K562 (cell line): ENCODE data around the gene CADM2. TPM values are rescaled to one million over a fixed set of nuclear protein-coding genes. Genes with fewer than 3 reads are reported as not detected.

Experiments
- ATAC-seq: fragments of 200-7000 bp; cut with Tn5 transposase; 3 replicates; pipeline ENCODE4 v1.9.1; 2020; ENCODE audit warnings: moderate library complexity
- BruUV-seq: library from RNA; stranded (reverse); fragments of 400-500 nt; replicated peaks from 2 replicates; lab custom pipeline; 2021; lab: Mats Ljungman, UMichigan
- CTCF ChIA-PET: fragments of 300-600 bp; formaldehyde crosslinking; extraction: SDS; loops from one replicate; lab custom pipeline; 2021; ENCODE audit warnings: low intra/inter-chr PET ratio; lab: Yijun Ruan, JAX
- POLR2A ChIA-PET: fragments of 300-600, 350-650 bp; sonication (Branson Sonifier 250); formaldehyde crosslinking; extraction: SDS; loops from one replicate; lab custom pipeline; 2021; ENCODE audit warnings: antibody characterized with exemption, inconsistent platforms; lab: Yijun Ruan, JAX
- DNase-seq, 4 experiments: peaks; one replicate each; pipeline versions ENCODE4 v3.0.0 to v3.0.0-alpha.2; 2011 to 2018; ENCODE audit warnings: low spot score in 3 of 4, mixed read lengths in 3 of 4; ENCODE audit errors: extremely low read depth in 1 of 4
- FAIRE-seq: peaks from 2 replicates; lab custom pipeline; 2011; peaks lifted over from hg19 to GRCh38; lab: Jason Lieb, UNC
- H2AFZ ChIP-seq: 2 replicates; pipeline ENCODE4 v1.6.0; 2011; ENCODE audit warnings: low read depth, low read length, control low read depth, inconsistent platforms
- H3K27ac ChIP-seq: fragments of 200-600 bp; 3 replicates; pipeline ENCODE4 v1.8.0; 2011; ENCODE audit warnings: low read depth, mild to moderate bottlenecking, control low read depth, inconsistent platforms, low read length, moderate library complexity, mixed read lengths; ENCODE audit errors: extremely low read depth
- H3K27me3 ChIP-seq, 2 experiments: fragments of 300-600 bp in 1 of 2; 2 replicates in 1 of 2; 3 replicates in 1 of 2; pipeline versions ENCODE4 v1.6.0 to v1.8.0; 2011; ENCODE audit warnings: inconsistent platforms in 2 of 2, low read length in 2 of 2, mild to moderate bottlenecking in 1 of 2, mixed read lengths in 1 of 2, moderate library complexity in 1 of 2; ENCODE audit not compliant: control insufficient read depth in 2 of 2, insufficient read depth in 2 of 2
- H3K36me3 ChIP-seq: fragments of 300-600 bp; 3 replicates; pipeline ENCODE4 v1.8.0; 2011; ENCODE audit warnings: mild to moderate bottlenecking, low read length, inconsistent platforms; ENCODE audit not compliant: control insufficient read depth, insufficient read depth
- H3K4me1 ChIP-seq, 2 experiments: fragments of 200-600 bp in 1 of 2; replicated peaks in 1 of 2; 2 replicates in 1 of 2; 3 replicates in 1 of 2; pipeline versions ENCODE4 v1.5.1 to v1.8.0; 2011; ENCODE audit warnings: inconsistent platforms in 2 of 2, low read length in 2 of 2, mild to moderate bottlenecking in 1 of 2, mixed read lengths in 1 of 2, moderate library complexity in 1 of 2; ENCODE audit not compliant: control insufficient read depth in 2 of 2, insufficient read depth in 2 of 2
- H3K4me2 ChIP-seq: 2 replicates; pipeline ENCODE4 v1.6.1; 2011; ENCODE audit warnings: low read length, control low read depth, inconsistent platforms, mixed read lengths; ENCODE audit not compliant: insufficient read depth
- H3K4me3 ChIP-seq: fragments of 200-600 bp; sonication (generic), shearing (Covaris generic); 2 replicates; pipeline ENCODE4 v1.5.1; 2016; ENCODE audit warnings: control low read depth, inconsistent platforms
- H3K79me2 ChIP-seq: fragments of 200-600 bp; 3 replicates; pipeline ENCODE4 v1.8.0; 2011; ENCODE audit warnings: low read length, inconsistent platforms; ENCODE audit not compliant: control insufficient read depth, insufficient read depth
- H3K9ac ChIP-seq, 2 experiments: 2 replicates each; pipeline versions ENCODE4 v1.6.0 to v1.6.1; 2011; ENCODE audit warnings: low read depth in 2 of 2, low read length in 2 of 2, control low read depth in 1 of 2, inconsistent platforms in 1 of 2, mild to moderate bottlenecking in 1 of 2, mixed read lengths in 1 of 2; ENCODE audit not compliant: insufficient read depth in 1 of 2
- H3K9me1 ChIP-seq: one replicate; pipeline ENCODE4 v1.6.0; 2011; ENCODE audit warnings: inconsistent platforms, mild to moderate bottlenecking, low read length, moderate library complexity; ENCODE audit not compliant: control insufficient read depth, insufficient read depth
- H3K9me3 ChIP-seq: replicated peaks from 2 replicates; pipeline ENCODE4 v1.5.1; 2011; ENCODE audit warnings: low read depth, low read length, inconsistent platforms; ENCODE audit not compliant: control insufficient read depth, insufficient read depth
- H4K20me1 ChIP-seq: replicated peaks from 2 replicates; pipeline ENCODE4 v1.6.1; 2011; ENCODE audit warnings: low read length, inconsistent platforms, mixed read lengths; ENCODE audit not compliant: control insufficient read depth, insufficient read depth
- CSDE1 ChIP-seq, 2 experiments: fragments of 450-650 bp; IDR thresholded peaks; 2 replicates each; pipeline ENCODE4 v1.6.1; 2016; ENCODE audit warnings: mild to moderate bottlenecking in 1 of 2
- E2F3 ChIP-seq: fragments of 250-450 bp; sonication (Bioruptor Pico); IDR thresholded peaks from 2 replicates; pipeline ENCODE4 v1.4.0; 2020; ENCODE audit warnings: mild to moderate bottlenecking
- FOSL1 ChIP-seq: fragments of 200-800 bp; sonication (Bioruptor generic); conservative IDR thresholded peaks from 2 replicates; pipeline ENCODE4 v1.6.1; 2016; ENCODE audit warnings: missing genetic modification characterization, missing compliant biosample characterization
- FUS ChIP-seq: fragments of 200-400 bp; formaldehyde crosslinking; optimal IDR thresholded peaks from 2 replicates; pipeline ENCODE3; 2017; ENCODE audit warnings: low read depth, low read length
- GTF2B ChIP-seq: IDR thresholded peaks from 2 replicates; pipeline ENCODE4 v1.6.1; 2011; ENCODE audit not compliant: insufficient read length; ENCODE audit errors: extremely low read depth
- PHB ChIP-seq: fragments of 250-450 bp; sonication (Bioruptor Pico); IDR thresholded peaks from 2 replicates; pipeline ENCODE4 v1.5.0; 2021
- POLR3G ChIP-seq: IDR thresholded peaks from 2 replicates; pipeline ENCODE4 v1.6.1; 2011; ENCODE audit not compliant: insufficient read length, insufficient replicate concordance; ENCODE audit errors: extremely low read depth
- SAFB ChIP-seq: fragments of 200-400 bp; formaldehyde crosslinking; IDR thresholded peaks from 2 replicates; pipeline ENCODE4 v1.6.1; 2017; ENCODE audit warnings: low read depth, low read length, borderline replicate concordance
- STAG1 ChIP-seq: sonication (generic); formaldehyde crosslinking; IDR thresholded peaks from 2 replicates; pipeline ENCODE4 v1.5.0; 2020; ENCODE audit warnings: missing genetic modification reagents, borderline replicate concordance
- TEAD2 ChIP-seq: fragments of 450-650 bp; IDR thresholded peaks from 2 replicates; pipeline ENCODE4 v1.6.1; 2016; ENCODE audit warnings: missing genetic modification characterization, control low read depth, missing compliant biosample characterization
- TRIM28 ChIP-seq: fragments of 450-650 bp; IDR thresholded peaks from 2 replicates; pipeline ENCODE4 v1.6.1; 2017
- ZNF165 ChIP-seq: fragments of 250-450 bp; sonication (Bioruptor Pico); IDR thresholded peaks from 2 replicates; pipeline ENCODE4 v1.4.0; 2020; ENCODE audit warnings: borderline replicate concordance
- ZNF24 ChIP-seq: fragments of 450-650 bp; IDR thresholded peaks from 2 replicates; pipeline ENCODE4 v1.6.1; 2016
- ZNF253 ChIP-seq: fragments of 250-450 bp; sonication (Bioruptor Pico); conservative IDR thresholded peaks from 2 replicates; pipeline ENCODE4 v1.6.1; 2021; ENCODE audit warnings: mild to moderate bottlenecking
- ZNF277 ChIP-seq: fragments of 250-450 bp; sonication (Bioruptor Pico); IDR thresholded peaks from 2 replicates; pipeline ENCODE4 v1.8.0; 2022; ENCODE audit warnings: inconsistent platforms, mild to moderate bottlenecking, moderate library complexity, borderline replicate concordance
- ZNF407 ChIP-seq: fragments of 450-650 bp; IDR thresholded peaks from 2 replicates; pipeline ENCODE4 v1.6.1; 2016; ENCODE audit warnings: low read depth
- WGBS: fragments of 100-300 bp; shearing (Covaris generic); methylation state at CpG from one replicate; pipeline ENCODE4 v1.1.6; 2016; ENCODE audit warnings: low coverage, mixed read lengths; ENCODE audit not compliant: insufficient coverage; ENCODE audit errors: missing lambda C conversion rate; 5-methylcytosine and 5-hydroxymethylcytosine counted together
- in situ Hi-C: fragments of 300-500 bp; cut with MboI; formaldehyde crosslinking; loops from 4 replicates; pipeline ENCODE4 v1.15.0; 2018; ENCODE audit warnings: inconsistent platforms, mixed read lengths
- intact Hi-C: fragments of 100-400 bp; cut with micrococcal nuclease; formaldehyde crosslinking; loops from 2 replicates; pipeline ENCODE4 v1.14.2; 2022
- polyA plus RNA-seq, 8 experiments: library from polyadenylated mRNA; depleted of rRNA in 4 of 8; stranded (reverse) in 5 of 8; unstranded in 3 of 8; fragments of >200 nt; fragmentation: Nextera tagmentation in 2 of 8; fragmentation: Illumina TruSeq in 1 of 8; extraction: Ambion mirVana in 2 of 8; extraction: Trizol in 1 of 8; gene quantifications; 2 replicates each; pipeline versions ENCODE4 v1.2.1 to v1.2.3, GENCODE V29; 2011 to 2014; ENCODE audit warnings: inconsistent platforms in 1 of 8, missing spikeins in 1 of 8
- total RNA-seq, 7 experiments: library from RNA; depleted of rRNA in 6 of 7; stranded (reverse); fragments of >200 nt in 6 of 7; fragmentation: Illumina TruSeq in 2 of 7; extraction: Trizol in 2 of 7; gene quantifications; 2 replicates each; pipeline versions ENCODE4 v1.2.1 to v1.2.3, GENCODE V29; 2011 to 2021; ENCODE audit warnings: low replicate concordance in 1 of 7

Gene CADM2
- total and polyA plus RNA-seq, 9 of the 15 experiments (the other 6 are each of a cell fraction or from before 2014, with no cell fraction given): 0.11 to 3.2 (median 0.95) TPM

GRCh38 chr3:85210540-85210939 lies 251.8 kb downstream of the CADM2 start:
- in situ Hi-C loops: no loop called here
- POLR2A ChIA-PET: no interaction called here
- no peaks in the 10 kb centered on the region for H3K9me3 ChIP-seq
- FAIRE-seq: no peak
- H3K4me1 ChIP-seq: no peaks in the 10 kb centered on the region
- no peaks in the 10 kb centered on the region for H3K36me3 ChIP-seq
- DNase-seq: no peak
- H2AFZ ChIP-seq: no peak overlapping the region
- H3K79me2 ChIP-seq: no peaks in the 10 kb centered on the region
- ATAC-seq: no peak
- H3K9ac ChIP-seq: no peak overlapping the region
- no peaks in the 10 kb centered on the region for H4K20me1 ChIP-seq
- no peak overlapping the region for H3K4me2 ChIP-seq
- CTCF ChIA-PET: no interaction called here
- intact Hi-C loops: no loop called here
- no peak overlapping the region for H3K27ac ChIP-seq
- no peaks in the 10 kb centered on the region for H3K27me3 ChIP-seq
- no peaks in the 10 kb centered on the region for H3K9me1 ChIP-seq
- BruUV-seq: no TSS peak
- 0% methylated on average over 2 of the region's 2 CpGs for WGBS
- no peak overlapping the region for H3K4me3 ChIP-seq
- no peak for TF ChIP-seq TRIM28
- no peak for TF ChIP-seq ZNF253 (CRISPR knock-in tag)
- no peak for TF ChIP-seq FUS
- TF ChIP-seq ZNF277 (CRISPR knock-in tag): no peak
- TF ChIP-seq E2F3 (CRISPR knock-in tag): no peak
- no peak for TF ChIP-seq ZNF24
- no peak for TF ChIP-seq FOSL1 (tag)
- TF ChIP-seq GTF2B: no peak
- TF ChIP-seq STAG1 (CRISPR knock-in tag): no peak
- TF ChIP-seq ZNF165 (CRISPR knock-in tag): no peak
- TF ChIP-seq PHB (CRISPR knock-in tag): no peak
- TF ChIP-seq TEAD2 (tag): no peak
- TF ChIP-seq POLR3G: no peak
- no peak for TF ChIP-seq SAFB
- no peak for TF ChIP-seq CSDE1 (IDR thresholded peaks at IDR 0.05)
- TF ChIP-seq ZNF407: no peak
